Peyer's patch (tissue), 4 donors: Measurements from ENCODE around the gene SPEF2.
"Not testable (repeated sequence)": the region's sequence is repeated elsewhere in the genome, so short reads cannot be mapped to it uniquely, and the experiment has no call there.

Experiments
- POLR2A ChIP-seq, 2 donors: fragments of 450-650 bp; IDR thresholded peaks; one replicate each; pipeline ENCODE4 v1.5.1; 2017; ENCODE audit warnings: antibody characterized with exemption in 2 of 2, mild to moderate bottlenecking in 2 of 2, moderate library complexity in 2 of 2
- TF ChIP-seq, protein P1 (sequence below), 6 experiments: fragments of 450-650 bp in 4 of 6; fragments of 200-600 bp in 2 of 6; sonication (generic) in 1 of 6; IDR thresholded peaks; one replicate each; pipeline ENCODE4 v1.5.1; 2017 to 2019; ENCODE audit warnings: antibody characterized with exemption in 6 of 6, mild to moderate bottlenecking in 3 of 6, moderate library complexity in 1 of 6

GRCh38 chr5:35672296-35672655 lies 54.6 kb downstream of the SPEF2 start:
- TF ChIP-seq, protein P1, sequence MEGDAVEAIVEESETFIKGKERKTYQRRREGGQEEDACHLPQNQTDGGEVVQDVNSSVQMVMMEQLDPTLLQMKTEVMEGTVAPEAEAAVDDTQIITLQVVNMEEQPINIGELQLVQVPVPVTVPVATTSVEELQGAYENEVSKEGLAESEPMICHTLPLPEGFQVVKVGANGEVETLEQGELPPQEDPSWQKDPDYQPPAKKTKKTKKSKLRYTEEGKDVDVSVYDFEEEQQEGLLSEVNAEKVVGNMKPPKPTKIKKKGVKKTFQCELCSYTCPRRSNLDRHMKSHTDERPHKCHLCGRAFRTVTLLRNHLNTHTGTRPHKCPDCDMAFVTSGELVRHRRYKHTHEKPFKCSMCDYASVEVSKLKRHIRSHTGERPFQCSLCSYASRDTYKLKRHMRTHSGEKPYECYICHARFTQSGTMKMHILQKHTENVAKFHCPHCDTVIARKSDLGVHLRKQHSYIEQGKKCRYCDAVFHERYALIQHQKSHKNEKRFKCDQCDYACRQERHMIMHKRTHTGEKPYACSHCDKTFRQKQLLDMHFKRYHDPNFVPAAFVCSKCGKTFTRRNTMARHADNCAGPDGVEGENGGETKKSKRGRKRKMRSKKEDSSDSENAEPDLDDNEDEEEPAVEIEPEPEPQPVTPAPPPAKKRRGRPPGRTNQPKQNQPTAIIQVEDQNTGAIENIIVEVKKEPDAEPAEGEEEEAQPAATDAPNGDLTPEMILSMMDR (IDR thresholded peaks at IDR 0.05): not testable (repeated sequence)
- not testable (repeated sequence) for TF ChIP-seq POLR2A (IDR thresholded peaks at IDR 0.05)
